IPS-20b (cell line): ENCODE results near the gene ISLR2.

ENCODE experiments used
- H3K27ac ChIP-seq: one replicate; pipeline ENCODE4 v1.5.1; 2013; ENCODE audit warnings: low read length
- H3K27me3 ChIP-seq: 2 replicates; pipeline ENCODE4 v1.6.1; 2013; ENCODE audit warnings: mild to moderate bottlenecking, low read length, inconsistent platforms; ENCODE audit not compliant: insufficient read depth
- H3K36me3 ChIP-seq: 2 replicates; pipeline ENCODE4 v1.6.1; 2013; ENCODE audit warnings: low read depth, mild to moderate bottlenecking, inconsistent platforms, low read length, moderate library complexity; ENCODE audit not compliant: insufficient read depth
- H3K4me1 ChIP-seq: 2 replicates; pipeline ENCODE4 v1.6.1; 2013; ENCODE audit warnings: mild to moderate bottlenecking, control low read depth, inconsistent platforms, low read length, moderate library complexity; ENCODE audit not compliant: insufficient read depth
- H3K4me3 ChIP-seq: 2 replicates; pipeline ENCODE4 v1.5.1; 2013; ENCODE audit warnings: mild to moderate bottlenecking, low read length, inconsistent platforms
- H3K9ac ChIP-seq: 2 replicates; pipeline ENCODE4 v1.6.1; 2013; ENCODE audit warnings: low read depth, mild to moderate bottlenecking, inconsistent platforms, low read length, moderate library complexity
- H3K9me3 ChIP-seq: 2 replicates; pipeline ENCODE4 v1.6.1; 2013; ENCODE audit warnings: mild to moderate bottlenecking, low read depth, low read length, inconsistent platforms; ENCODE audit not compliant: insufficient read depth

ISLR2 gene

DNA sequence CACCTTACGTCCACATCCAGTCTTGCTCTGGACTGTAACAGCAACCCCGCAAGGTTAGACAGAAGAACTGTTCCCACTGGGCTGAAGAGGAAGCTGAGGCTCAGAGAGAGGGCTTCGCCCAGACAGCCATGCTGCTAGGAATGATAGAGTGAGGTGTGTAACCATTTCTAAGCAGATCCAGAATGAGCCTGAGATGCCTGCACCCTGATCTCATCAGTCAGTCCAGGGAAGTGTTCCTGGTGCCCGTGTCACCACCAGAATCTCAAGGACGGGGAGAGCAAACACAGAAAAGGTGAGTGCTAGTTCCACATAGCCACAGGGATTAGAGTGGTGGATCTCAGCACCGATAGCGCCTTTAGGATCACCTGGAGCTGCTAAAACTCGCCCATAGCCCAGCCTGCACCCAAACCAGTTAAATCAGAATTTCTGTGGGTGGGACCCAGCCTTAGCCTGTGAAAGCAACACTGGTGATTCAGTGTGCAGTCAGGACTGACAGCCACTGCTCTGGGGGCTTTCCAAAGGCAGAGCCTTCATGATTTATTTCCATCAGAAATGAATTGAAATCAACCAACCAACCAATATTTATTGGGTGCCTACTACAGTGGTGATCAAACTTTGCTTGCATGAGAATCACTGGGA, 55.4 kb downstream of the ISLR2 start:
- Histone ChIP-seq H3K4me3 (no peak overlapping the region), H3K4me1 (no peaks in the 10 kb centered on the region), H3K36me3 (no peaks in the 10 kb centered on the region), H3K27ac (no peak overlapping the region), H3K9me3 (no peaks in the 10 kb centered on the region), H3K27me3 (no peaks in the 10 kb centered on the region), H3K9ac (no peak overlapping the region)
